HEK293T (cell line): Measurements from ENCODE around the gene CAMK1D.

ENCODE experiments used
- BHLHE40 ChIP-seq: fragments of 450-650 bp; IDR thresholded peaks from 2 replicates; pipeline ENCODE4 v1.6.1; 2016; ENCODE audit warnings: mild to moderate bottlenecking, moderate library complexity, borderline replicate concordance
- FOXK2 ChIP-seq: fragments of 450-650 bp; IDR thresholded peaks from 2 replicates; pipeline ENCODE4 v1.6.1; 2016; ENCODE audit warnings: mild to moderate bottlenecking
- FOXM1 ChIP-seq: fragments of 450-650 bp; IDR thresholded peaks from 2 replicates; pipeline ENCODE4 v1.6.1; 2017; ENCODE audit warnings: mild to moderate bottlenecking, borderline replicate concordance
- SP1 ChIP-seq: fragments of 450-650 bp; IDR thresholded peaks from 2 replicates; pipeline ENCODE4 v1.6.1; 2017
- TF ChIP-seq, protein P1 (sequence below): fragments of 450-650 bp; IDR thresholded peaks from 2 replicates; pipeline ENCODE4 v1.6.1; 2016

DNA sequence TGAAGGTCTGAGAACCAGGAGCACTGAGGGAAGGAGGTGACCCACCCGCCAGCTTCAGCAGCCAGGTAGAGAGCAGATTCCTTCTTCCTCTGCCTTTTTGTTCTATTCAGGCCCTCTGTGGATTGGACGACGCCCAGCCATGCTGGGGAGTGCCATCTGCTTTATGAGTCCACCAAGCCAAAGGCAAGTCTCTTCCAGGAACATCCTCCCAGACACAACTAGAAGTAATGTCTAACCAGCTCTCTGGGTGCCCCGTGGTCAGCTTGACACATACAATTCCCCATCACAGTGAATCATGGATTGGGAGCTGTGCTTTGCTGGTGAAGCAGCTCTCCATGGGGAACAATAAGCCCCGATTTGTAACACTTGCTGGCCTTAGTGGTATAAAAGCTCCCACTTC lies 526.9 kb downstream of the CAMK1D start:
- no peak for TF ChIP-seq SP1
- no peak for TF ChIP-seq FOXK2
- TF ChIP-seq BHLHE40: no peak
- TF ChIP-seq FOXM1: no peak
- TF ChIP-seq, protein P1, sequence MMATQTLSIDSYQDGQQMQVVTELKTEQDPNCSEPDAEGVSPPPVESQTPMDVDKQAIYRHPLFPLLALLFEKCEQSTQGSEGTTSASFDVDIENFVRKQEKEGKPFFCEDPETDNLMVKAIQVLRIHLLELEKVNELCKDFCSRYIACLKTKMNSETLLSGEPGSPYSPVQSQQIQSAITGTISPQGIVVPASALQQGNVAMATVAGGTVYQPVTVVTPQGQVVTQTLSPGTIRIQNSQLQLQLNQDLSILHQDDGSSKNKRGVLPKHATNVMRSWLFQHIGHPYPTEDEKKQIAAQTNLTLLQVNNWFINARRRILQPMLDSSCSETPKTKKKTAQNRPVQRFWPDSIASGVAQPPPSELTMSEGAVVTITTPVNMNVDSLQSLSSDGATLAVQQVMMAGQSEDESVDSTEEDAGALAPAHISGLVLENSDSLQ: no peak
